ENCODE measurements around the gene MAPRE2.

The MAPRE2 gene

GRCh38 chr18:35038029-35038428, 3.2 kb upstream of the MAPRE2 start:
- peaks cover 18% of the 10 kb centered on the region for H3K4me1 ChIP-seq (ENCODE audit: control insufficient read depth, insufficient read depth, low read length)
- H3K9me3 ChIP-seq (replicated peaks; ENCODE audit: low read length): no peaks in the 10 kb centered on the region
- no peaks in the 10 kb centered on the region for H3K27me3 ChIP-seq (ENCODE audit: control insufficient read depth, insufficient read depth, low read length)
- no peaks in the 10 kb centered on the region for H3K36me3 ChIP-seq (ENCODE audit: insufficient read depth, low read length)
- no peak overlapping the region for H3K9ac ChIP-seq (ENCODE audit: low read depth, low read length)
- H3K4me2 ChIP-seq (ENCODE audit: low read length): no peak overlapping the region
- no peak overlapping the region for H3K4me3 ChIP-seq (ENCODE audit: low read length)

- no peak overlapping the region for H3K9ac ChIP-seq (ENCODE audit: low read depth, low read length)
- no peaks in the 10 kb centered on the region for H3K9me3 ChIP-seq (replicated peaks; ENCODE audit: low read length)
- H3K4me1 ChIP-seq (ENCODE audit: control insufficient read depth, insufficient read depth, low read length): peaks cover 18% of the 10 kb centered on the region
- no peaks in the 10 kb centered on the region for H3K36me3 ChIP-seq (ENCODE audit: insufficient read depth, low read length)
- no peaks in the 10 kb centered on the region for H3K27me3 ChIP-seq (ENCODE audit: control insufficient read depth, insufficient read depth, low read length)
- no peak overlapping the region for H3K4me2 ChIP-seq (ENCODE audit: low read length)
- no peak overlapping the region for H3K4me3 ChIP-seq (ENCODE audit: low read length)
These were observed 2.2 kb upstream of the MAPRE2 start for GRCh38 chr18:35038881-35039491.

DNA sequence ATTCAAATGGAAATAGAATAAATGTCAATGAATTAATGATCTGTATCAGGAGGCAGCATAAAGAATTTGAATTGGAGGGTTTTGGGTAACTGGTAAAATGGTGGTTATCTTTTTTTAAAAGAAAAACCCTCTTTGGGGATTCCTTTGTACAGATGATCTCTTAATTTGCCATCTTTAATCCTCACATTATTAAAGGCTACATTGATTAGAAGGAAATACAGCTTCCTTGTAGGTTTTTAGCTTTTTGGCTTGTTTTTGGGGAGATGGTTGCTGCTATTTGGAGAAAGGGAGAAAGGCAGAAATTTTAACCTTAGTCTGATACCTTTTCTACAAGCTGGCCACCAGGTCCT, 600 bp upstream of the MAPRE2 start:
- Histone ChIP-seq H3K4me3 (ENCODE audit: low read length) (peak overlapping the region; percentile 100), H3K9me3 (replicated peaks; ENCODE audit: low read length) (no peaks in the 10 kb centered on the region), H3K4me2 (ENCODE audit: low read length) (peak overlapping the region; percentile 97), H3K4me1 (ENCODE audit: control insufficient read depth, insufficient read depth, low read length) (peaks cover 18% of the 10 kb centered on the region), H3K9ac (ENCODE audit: low read depth, low read length) (peak overlapping the region; percentile 79), H3K27me3 (ENCODE audit: control insufficient read depth, insufficient read depth, low read length) (no peaks in the 10 kb centered on the region), H3K36me3 (ENCODE audit: insufficient read depth, low read length) (no peaks in the 10 kb centered on the region)

GRCh38 chr18:35041815-35042387, 688 bp downstream of the MAPRE2 start:
- no peaks in the 10 kb centered on the region for H3K9me3 ChIP-seq (replicated peaks; ENCODE audit: low read length)
- no peaks in the 10 kb centered on the region for H3K36me3 ChIP-seq (ENCODE audit: insufficient read depth, low read length)
- H3K27me3 ChIP-seq (ENCODE audit: control insufficient read depth, insufficient read depth, low read length): no peaks in the 10 kb centered on the region
- peak overlapping the region; percentile 79 for H3K9ac ChIP-seq (ENCODE audit: low read depth, low read length)
- H3K4me1 ChIP-seq (ENCODE audit: control insufficient read depth, insufficient read depth, low read length): peaks cover 18% of the 10 kb centered on the region
- H3K4me3 ChIP-seq (ENCODE audit: low read length): peak overlapping the region; percentile 100
- peak overlapping the region; percentile 97 for H3K4me2 ChIP-seq (ENCODE audit: low read length)

GRCh38 chr18:35042389-35043071, 1.3 kb downstream of the MAPRE2 start:
- peak overlapping the region; percentile 79 for H3K9ac ChIP-seq (ENCODE audit: low read depth, low read length)
- no peaks in the 10 kb centered on the region for H3K36me3 ChIP-seq (ENCODE audit: insufficient read depth, low read length)
- peak overlapping the region; percentile 100 for H3K4me3 ChIP-seq (ENCODE audit: low read length)
- peak overlapping the region; percentile 97 for H3K4me2 ChIP-seq (ENCODE audit: low read length)
- H3K27me3 ChIP-seq (ENCODE audit: control insufficient read depth, insufficient read depth, low read length): no peaks in the 10 kb centered on the region
- H3K9me3 ChIP-seq (replicated peaks; ENCODE audit: low read length): no peaks in the 10 kb centered on the region
- H3K4me1 ChIP-seq (ENCODE audit: control insufficient read depth, insufficient read depth, low read length): peaks cover 18% of the 10 kb centered on the region

DNA sequence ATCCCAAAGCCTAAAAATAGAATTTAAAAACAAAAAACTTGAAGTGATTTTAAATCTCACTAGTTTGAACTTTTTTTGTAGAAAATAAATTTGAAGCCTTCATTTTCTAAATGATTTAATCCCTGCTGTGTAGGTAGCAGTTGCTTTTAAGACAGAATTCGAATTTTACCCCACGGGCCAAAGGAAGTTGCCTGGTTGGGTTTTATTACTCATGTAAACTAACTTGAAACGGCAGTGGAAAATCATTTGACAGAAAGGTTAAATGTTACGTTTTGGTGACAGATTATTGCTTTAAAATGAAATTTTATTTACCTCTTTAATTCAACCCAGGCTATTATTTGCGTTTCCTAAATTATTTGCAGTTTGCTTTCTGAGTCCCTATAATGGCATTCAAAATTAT, 2.0 kb downstream of the MAPRE2 start:
- no peaks in the 10 kb centered on the region for H3K27me3 ChIP-seq (ENCODE audit: control insufficient read depth, insufficient read depth, low read length)
- H3K4me3 ChIP-seq (ENCODE audit: low read length): no peak overlapping the region

DNA sequence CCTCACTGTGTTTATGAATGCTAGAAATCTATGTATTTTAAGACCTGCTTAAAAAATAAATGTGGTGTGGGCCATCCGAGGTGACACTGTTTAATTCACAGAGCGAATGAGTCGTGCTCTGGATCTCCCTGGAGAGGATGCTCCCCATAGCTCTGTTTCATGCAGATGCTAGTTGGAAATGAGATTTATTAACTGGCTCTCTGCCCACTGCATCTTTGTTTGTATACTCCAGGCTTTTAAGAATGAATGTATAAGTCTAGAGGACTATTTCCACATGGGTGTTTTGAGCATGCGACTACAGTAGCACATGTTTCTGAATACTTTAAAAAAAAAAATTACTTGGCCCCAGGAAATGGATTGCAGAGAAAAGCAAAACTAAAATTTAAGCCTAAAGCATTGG, 3.9 kb downstream of the MAPRE2 start:
- no peaks in the 10 kb centered on the region for H3K36me3 ChIP-seq (ENCODE audit: insufficient read depth, low read length)
- peak overlapping the region; percentile 46 for H3K4me2 ChIP-seq (ENCODE audit: low read length)
- no peaks in the 10 kb centered on the region for H3K27me3 ChIP-seq (ENCODE audit: control insufficient read depth, insufficient read depth, low read length)
- no peaks in the 10 kb centered on the region for H3K9me3 ChIP-seq (replicated peaks; ENCODE audit: low read length)
- H3K9ac ChIP-seq (ENCODE audit: low read depth, low read length): no peak overlapping the region
- H3K4me1 ChIP-seq (ENCODE audit: control insufficient read depth, insufficient read depth, low read length): peaks cover 18% of the 10 kb centered on the region
- H3K4me3 ChIP-seq (ENCODE audit: low read length): no peak overlapping the region

More for the DNA sequence above, 2.0 kb downstream of the MAPRE2 start:
- peak overlapping the region; percentile 97 for H3K4me2 ChIP-seq (ENCODE audit: low read length)
- no peaks in the 10 kb centered on the region for H3K36me3 ChIP-seq (ENCODE audit: insufficient read depth, low read length)
- peaks cover 18% of the 10 kb centered on the region for H3K4me1 ChIP-seq (ENCODE audit: control insufficient read depth, insufficient read depth, low read length)
- H3K9me3 ChIP-seq (replicated peaks; ENCODE audit: low read length): no peaks in the 10 kb centered on the region
- H3K9ac ChIP-seq (ENCODE audit: low read depth, low read length): no peak overlapping the region

GRCh38 chr18:35045806-35046205, 4.6 kb downstream of the MAPRE2 start:
- Histone ChIP-seq H3K36me3 (ENCODE audit: insufficient read depth, low read length) (no peaks in the 10 kb centered on the region), H3K9me3 (replicated peaks; ENCODE audit: low read length) (no peaks in the 10 kb centered on the region), H3K4me1 (ENCODE audit: control insufficient read depth, insufficient read depth, low read length) (peaks cover 16% of the 10 kb centered on the region), H3K4me3 (ENCODE audit: low read length) (no peak overlapping the region), H3K27me3 (ENCODE audit: control insufficient read depth, insufficient read depth, low read length) (no peaks in the 10 kb centered on the region), H3K9ac (ENCODE audit: low read depth, low read length) (no peak overlapping the region), H3K4me2 (ENCODE audit: low read length) (peak overlapping the region; percentile 23)

DNA sequence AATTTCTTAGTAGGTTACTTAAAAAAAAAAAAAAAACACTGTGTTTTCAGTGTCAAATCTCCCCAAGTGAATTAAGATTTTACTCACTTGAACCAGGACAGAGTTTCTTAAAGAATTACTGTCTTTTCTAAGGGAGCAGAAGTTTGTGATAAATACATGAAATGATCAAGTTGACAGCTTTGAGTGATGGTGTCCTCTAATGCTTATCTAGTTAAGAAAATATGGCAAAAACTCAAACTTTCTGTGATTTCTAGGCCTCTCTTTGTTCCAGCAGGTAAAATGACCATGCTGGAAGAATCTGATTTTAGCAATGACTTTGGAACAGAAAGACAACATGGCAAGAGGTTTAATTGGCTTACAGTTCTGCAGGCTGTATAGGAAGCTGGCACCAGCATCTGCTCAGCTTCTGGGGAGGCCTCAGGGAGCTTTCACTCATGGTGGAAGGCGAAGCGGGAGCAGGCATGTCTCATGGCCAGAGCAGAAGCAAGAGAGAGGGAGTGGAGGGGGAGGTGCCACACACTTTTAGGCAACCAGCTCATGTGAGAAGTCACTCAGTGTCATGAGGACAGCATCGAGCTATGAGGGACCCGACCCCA, 6.6 kb downstream of the MAPRE2 start:
- H3K27me3 ChIP-seq (ENCODE audit: control insufficient read depth, insufficient read depth, low read length): no peaks in the 10 kb centered on the region
- no peaks in the 10 kb centered on the region for H3K36me3 ChIP-seq (ENCODE audit: insufficient read depth, low read length)
- no peaks in the 10 kb centered on the region for H3K9me3 ChIP-seq (replicated peaks; ENCODE audit: low read length)
- peaks cover 2% of the 10 kb centered on the region for H3K4me1 ChIP-seq (ENCODE audit: control insufficient read depth, insufficient read depth, low read length)
- H3K9ac ChIP-seq (ENCODE audit: low read depth, low read length): no peak overlapping the region
- H3K4me2 ChIP-seq (ENCODE audit: low read length): no peak overlapping the region
- no peak overlapping the region for H3K4me3 ChIP-seq (ENCODE audit: low read length)

DNA sequence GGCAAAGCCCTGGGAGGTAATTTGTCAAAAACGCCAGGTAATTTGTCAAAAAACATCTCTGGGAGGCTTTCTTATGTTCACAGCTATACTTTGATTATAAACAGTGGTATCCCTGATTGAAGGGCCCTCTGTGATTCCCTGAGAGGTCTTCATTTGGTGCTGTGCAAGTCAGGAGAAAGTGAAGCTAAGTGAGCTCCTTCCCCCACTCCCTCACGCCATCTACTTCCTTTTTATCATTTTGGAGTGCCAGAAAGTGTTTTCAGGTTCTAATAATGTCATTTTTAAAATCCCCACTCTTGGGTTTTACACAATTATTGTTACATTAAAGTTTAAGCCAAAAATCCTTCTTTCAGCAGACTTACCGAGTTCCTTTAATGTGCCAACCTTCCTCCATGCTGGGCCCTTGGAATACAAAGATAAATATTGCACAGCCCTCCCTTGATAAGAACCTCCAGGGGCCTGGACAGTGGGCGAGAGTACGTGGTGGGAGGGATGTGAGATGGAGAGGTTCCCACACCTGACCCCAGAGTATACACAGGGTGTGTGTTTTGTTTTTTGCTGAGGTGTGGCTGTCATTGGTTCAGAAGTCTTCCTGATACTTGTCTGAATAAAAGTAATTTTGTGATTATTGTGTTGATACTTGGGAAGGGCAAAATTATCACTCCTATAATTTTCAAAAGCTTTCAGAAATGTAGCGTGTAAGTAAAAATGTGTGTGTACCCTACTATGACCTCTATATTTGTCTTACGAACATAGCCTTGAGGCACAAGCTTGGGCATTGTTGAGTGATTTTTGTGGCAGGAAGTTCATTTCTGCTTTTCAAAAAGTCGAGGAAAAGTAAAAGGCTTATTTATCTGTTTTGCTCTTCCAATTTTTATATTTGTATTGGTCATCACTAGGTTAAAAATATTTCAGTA, 8.2 kb downstream of the MAPRE2 start:
- Histone ChIP-seq H3K36me3 (ENCODE audit: insufficient read depth, low read length) (no peaks in the 10 kb centered on the region), H3K9ac (ENCODE audit: low read depth, low read length) (no peak overlapping the region), H3K9me3 (replicated peaks; ENCODE audit: low read length) (no peaks in the 10 kb centered on the region), H3K4me2 (ENCODE audit: low read length) (peak overlapping the region; percentile 43), H3K4me1 (ENCODE audit: control insufficient read depth, insufficient read depth, low read length) (no peaks in the 10 kb centered on the region), H3K4me3 (ENCODE audit: low read length) (no peak overlapping the region), H3K27me3 (ENCODE audit: control insufficient read depth, insufficient read depth, low read length) (no peaks in the 10 kb centered on the region)

DNA sequence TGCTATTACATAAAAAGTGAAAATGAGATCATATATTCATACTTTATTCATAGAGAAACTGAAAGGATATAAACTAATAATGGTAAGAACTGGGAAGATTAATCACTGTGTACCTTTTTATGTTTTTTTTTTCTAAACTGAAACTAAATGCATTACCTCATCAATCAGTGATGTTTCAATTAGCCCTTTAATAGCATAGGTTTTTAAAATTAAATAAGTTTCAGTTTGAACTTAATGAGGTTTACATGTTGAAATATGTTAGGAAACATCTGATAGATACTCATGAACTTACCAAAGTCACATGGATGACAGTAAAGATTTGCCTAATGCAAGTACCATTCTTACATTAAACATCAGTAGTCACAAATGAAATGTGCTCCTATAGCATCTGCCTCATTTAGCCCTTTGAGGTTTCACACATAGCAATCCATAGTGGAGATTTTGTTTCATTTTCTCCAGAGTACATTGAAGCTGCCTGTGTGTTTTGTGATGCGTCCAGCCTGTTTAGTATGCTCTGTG, 8.9 kb downstream of the MAPRE2 start:
- H3K36me3 ChIP-seq (ENCODE audit: insufficient read depth, low read length): no peaks in the 10 kb centered on the region
- no peak overlapping the region for H3K9ac ChIP-seq (ENCODE audit: low read depth, low read length)
- no peak overlapping the region for H3K4me3 ChIP-seq (ENCODE audit: low read length)
- no peaks in the 10 kb centered on the region for H3K27me3 ChIP-seq (ENCODE audit: control insufficient read depth, insufficient read depth, low read length)
- no peaks in the 10 kb centered on the region for H3K9me3 ChIP-seq (replicated peaks; ENCODE audit: low read length)
- H3K4me2 ChIP-seq (ENCODE audit: low read length): peak overlapping the region; percentile 43
- no peaks in the 10 kb centered on the region for H3K4me1 ChIP-seq (ENCODE audit: control insufficient read depth, insufficient read depth, low read length)

All from skeletal muscle satellite cell (primary cell).